DLD1 (cell line): ENCODE results near the gene ANO4.
"Not testable (repeated sequence)": the region's sequence is repeated elsewhere in the genome, so short reads cannot be mapped to it uniquely, and the experiment has no call there.

ENCODE experiments used
- in situ Hi-C: cut with HindIII; loops from 2 replicates; pipeline ENCODE4 v1.10.0; 2017; ENCODE audit warnings: low sequenced_read_pairs

The ANO4 gene

GRCh38 chr12:101027200-101027599 is 232.6 kb downstream of the ANO4 start:
- in situ Hi-C loops = no loop called here

GRCh38 chr12:101027816-101028215 is 233.2 kb downstream of the ANO4 start:
- in situ Hi-C loops = no loop called here

DNA sequence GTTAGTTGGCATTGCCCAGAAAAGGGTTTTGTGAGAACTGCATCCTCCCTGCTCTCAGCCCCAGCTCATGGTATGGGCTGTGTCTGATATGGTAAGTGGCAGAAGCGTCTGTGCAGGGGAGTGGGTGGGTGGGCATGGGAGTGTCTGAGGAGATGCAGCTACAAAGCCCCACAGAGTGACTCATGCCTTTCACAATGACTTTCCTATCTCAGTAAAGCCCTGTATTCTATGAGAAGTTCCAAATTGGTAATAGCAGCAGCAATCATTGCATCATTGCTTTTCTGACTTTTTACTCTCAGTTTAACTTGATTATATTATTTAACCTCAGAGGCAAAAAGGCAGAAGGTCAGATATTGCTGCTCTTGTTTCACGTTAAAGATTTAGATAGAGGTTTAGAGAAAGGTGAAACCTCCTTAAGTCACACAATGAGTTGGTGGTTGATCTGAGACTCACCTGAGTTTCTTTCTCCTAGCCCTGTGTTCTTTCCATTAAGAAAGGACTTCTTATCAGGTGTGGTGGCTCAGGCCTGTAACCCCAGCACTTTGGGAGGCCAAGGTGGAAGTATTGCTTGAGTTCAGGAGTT is 243.8 kb downstream of the ANO4 start:
- in situ Hi-C loops = no loop called here

GRCh38 chr12:101039848-101040531 is 245.4 kb downstream of the ANO4 start:
- in situ Hi-C loops = no loop called here

GRCh38 chr12:101040936-101041335 is 246.4 kb downstream of the ANO4 start:
- in situ Hi-C loops = no loop called here

DNA sequence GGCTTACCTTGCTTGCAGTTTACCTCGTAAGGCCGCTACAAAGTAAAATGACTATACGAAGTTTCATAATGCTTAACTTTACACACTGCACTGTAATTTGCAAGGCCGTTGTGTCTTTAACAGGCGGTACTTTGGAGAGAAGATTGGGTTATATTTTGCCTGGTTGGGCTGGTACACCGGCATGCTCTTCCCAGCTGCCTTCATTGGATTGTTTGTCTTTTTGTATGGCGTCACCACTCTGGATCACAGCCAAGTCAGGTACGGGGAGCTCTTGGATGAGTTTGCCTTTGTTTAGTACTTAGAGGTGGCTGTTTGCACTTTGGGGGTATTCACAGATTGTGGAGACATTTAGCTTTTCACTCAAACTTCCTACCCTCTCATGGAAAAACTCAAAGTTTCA is 247.6 kb downstream of the ANO4 start:
- in situ Hi-C loops = no loop called here

DNA sequence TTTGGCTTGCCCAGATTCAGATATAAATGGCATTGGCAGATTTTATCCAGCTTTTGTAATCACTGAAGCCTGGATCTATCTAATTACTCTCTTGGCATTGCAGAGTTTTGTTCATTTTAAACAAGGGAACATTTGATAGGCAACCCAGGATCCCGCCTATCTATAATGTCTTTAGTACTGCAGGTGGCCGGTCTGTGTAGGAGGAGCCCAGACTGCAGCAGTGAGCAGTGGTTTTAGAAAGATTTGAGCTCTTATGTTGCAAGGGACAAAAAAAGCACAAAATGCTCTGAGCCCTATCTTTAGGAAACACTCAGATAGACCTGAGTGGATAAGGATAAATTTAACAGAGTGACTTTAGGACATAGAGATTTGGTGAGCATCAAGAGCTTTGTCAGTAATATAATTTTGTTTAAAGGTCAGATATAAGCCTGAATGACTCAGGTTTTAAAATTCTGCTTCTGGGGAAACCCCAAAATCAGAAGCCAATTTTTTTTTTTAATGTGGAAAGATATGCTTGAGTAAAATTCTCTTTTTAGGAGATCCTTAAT is 250.0 kb downstream of the ANO4 start:
- in situ Hi-C loops = no loop called here

DNA sequence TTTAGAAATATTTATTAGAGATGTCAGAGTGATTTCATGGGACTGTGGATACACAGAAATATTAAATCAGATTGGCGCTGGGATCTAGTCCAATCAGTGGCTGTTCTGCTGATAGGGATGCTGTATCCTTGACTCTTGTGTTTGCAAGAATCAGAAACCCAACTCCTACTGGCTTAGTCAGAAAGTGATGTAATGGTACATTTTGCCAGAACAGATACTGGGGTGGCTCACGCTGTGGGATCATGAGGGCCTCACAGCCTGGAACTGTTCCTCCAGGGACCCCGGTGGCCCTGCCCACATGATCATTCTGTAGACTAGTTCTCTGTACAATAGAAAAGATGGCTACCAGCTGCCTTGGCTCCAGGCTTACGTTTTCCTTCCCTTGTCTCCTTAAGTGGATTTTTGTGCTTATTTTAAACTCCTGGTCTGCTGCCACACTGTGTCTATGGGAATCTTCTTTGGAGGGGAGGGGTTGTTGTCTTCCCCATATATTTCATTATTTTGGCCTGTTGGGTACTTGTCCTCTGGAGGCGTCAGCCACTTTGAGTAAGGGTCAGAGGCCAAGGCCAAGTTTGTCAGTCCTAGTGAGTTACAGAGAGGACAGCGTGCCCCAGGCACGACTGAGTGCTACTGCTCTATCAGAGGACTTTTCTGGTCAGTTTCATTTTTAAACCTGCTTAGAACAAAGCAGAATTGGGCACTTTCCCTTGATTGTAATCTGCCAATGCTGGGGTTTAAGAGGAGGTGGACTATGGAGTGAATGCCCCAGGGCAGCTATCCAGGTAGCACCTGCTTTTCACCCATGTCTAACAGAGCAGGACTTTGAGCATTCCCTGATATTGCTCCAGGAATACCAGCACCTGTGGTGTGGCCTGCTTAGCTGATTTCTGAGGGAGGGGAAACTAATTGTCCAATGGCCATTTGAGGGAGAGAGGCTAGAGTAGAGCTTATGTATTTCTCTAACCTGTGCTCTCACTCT is 251.2 kb downstream of the ANO4 start:
- in situ Hi-C loops = no loop called here

DNA sequence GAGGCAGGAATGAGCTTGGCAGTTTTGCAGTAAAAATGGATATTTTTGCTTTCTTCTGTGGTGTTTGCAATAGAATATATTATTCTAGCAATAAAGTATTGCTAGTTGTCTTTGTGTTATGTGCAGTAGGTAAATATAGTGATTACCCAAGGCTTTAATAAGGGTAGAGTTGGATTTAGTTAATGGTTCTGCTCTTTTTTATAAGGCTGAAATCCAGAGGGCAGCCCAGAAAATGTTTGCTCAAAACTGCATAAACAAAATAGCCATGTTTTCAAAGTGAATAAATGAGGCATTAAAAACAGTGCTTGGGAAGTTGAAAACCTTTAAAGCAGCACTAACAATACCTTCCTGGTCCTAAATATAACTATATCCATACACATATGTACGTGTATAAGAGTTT is 253.1 kb downstream of the ANO4 start:
- in situ Hi-C loops = no loop called here

- in situ Hi-C loops = no loop called here
Observed at GRCh38 chr12:101050631-101051030, 256.1 kb downstream of the ANO4 start.

GRCh38 chr12:101051151-101051550 is 256.6 kb downstream of the ANO4 start:
- in situ Hi-C loops = no loop called here

DNA sequence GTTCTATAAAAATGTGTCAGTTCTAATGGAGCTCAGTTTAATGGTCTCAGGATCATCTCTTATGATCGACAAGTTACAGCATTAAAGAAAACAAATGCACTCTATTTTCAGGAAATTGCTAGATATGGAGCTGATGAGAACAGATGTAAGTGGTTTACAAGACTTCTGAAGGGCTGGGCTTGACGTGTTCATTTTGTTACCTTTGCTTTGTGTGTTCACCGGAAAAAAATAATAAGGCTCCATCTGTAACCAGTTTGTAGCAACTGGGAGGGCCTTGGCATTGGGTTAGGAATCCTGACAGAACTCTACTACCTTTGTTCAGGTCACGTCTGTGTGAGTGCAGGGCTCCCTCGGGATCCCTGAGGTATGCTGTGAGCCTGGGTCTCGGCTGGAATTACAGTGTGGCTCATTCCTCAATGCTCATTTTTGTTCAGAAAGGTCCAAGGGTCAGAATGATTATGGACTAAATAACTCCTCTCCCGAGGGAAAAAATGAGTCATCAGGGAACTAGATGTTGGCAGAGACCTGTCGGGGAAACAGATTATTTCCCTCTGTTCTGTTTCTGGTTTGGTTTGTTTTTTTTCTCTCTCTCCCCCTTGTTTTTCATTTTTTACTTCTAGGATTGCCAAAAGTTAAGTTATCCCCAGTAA is 257.4 kb downstream of the ANO4 start:
- in situ Hi-C loops = no loop called here

DNA sequence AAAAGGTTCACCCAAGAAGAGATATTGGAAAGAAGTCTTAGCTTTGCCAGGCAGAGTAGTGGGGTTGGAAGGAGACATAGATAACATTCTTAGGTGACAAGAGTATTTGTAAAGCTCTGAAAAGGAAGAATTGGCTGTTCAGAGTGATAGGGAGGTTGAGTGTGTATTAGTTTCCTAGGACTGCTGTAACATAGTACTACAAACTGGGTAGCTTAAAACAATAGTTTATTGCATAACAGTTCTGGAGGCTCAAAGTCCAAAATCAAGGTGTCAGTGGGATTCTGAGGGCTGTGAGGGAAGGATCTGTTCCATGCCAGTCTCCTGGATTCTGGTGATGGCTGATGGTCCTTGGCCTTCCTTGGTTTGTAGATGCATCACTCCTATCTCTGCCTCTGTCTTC is 258.6 kb downstream of the ANO4 start:
- in situ Hi-C loops = no loop called here

GRCh38 chr12:101055940-101056339 is 261.4 kb downstream of the ANO4 start:
- in situ Hi-C loops = no loop called here

DNA sequence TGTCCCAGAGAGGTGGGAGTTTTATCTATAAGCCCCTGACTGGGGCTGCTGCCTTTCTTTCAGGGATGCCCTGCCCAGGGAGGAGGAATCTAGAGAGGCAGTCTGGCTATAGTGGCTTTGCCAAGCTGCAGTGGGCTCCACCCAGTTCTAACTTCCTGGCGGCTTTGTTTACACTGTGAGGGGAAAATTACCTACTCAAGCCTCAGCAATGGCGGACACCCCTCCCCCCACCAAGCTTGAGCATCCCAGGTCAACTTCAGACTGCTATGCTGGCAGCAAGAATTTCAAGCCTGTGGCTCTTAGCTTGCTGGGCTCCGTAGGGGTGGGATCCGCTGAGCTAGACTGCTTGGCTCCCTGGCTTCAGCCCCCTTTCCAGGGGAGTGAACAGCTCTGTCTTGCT is 267.9 kb downstream of the ANO4 start:
- in situ Hi-C loops = not testable (repeated sequence)

GRCh38 chr12:101064721-101065120 is 270.1 kb downstream of the ANO4 start:
- in situ Hi-C loops = no loop called here

- in situ Hi-C loops = no loop called here
Observed at GRCh38 chr12:101066489-101066888, 271.9 kb downstream of the ANO4 start.

- in situ Hi-C loops = no loop called here
Observed at GRCh38 chr12:101068402-101068801, 273.8 kb downstream of the ANO4 start.

GRCh38 chr12:101068836-101069235 is 274.3 kb downstream of the ANO4 start:
- in situ Hi-C loops = no loop called here

DNA sequence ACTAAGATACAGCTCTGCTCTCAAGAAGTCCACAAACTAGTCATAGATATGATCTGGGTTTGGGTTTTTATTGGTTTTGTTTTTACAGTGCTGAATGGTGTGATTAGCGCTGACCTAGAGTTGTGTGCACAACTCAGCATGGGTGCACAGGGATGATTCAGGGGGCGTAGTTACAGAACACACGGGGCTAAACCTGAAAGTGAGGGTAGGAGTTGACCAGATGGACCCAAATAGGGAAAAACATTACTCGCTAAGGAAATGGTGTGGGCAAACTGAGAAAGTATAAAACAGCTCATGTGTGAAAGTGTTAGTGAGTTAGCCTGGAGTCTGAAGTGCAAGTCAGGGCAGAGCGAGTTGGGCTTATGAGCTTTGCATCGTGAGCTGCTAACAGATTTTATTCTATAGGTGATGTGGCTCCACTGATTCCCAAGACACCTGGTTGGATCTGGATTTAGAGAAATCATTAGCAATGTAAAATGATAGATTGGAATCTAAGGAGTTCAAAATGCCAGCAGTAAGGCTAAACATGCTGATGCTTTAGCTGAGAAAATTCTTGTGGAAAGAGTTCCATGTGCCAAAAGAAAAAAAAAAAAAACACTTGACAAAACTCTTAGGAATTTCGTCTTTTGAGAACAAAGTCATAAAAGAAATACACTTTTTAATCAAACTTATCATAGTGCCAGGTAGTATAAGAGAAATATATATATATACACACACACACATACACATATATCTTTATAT is 280.5 kb downstream of the ANO4 start:
- in situ Hi-C loops = no loop called here
